Gastrocnemius medialis (tissue), 4 donors: ENCODE results near the gene ELAVL4. TPM values are rescaled to one million over a fixed set of nuclear protein-coding genes. Genes with fewer than 3 reads are reported as not detected.

Experiments
- ATAC-seq, 2 donors: fragments of 150-250 bp; one replicate each; pipeline ENCODE4 v1.9.1; 2016
- DNase-seq, 2 donors: peaks; one replicate each; pipeline ENCODE4 v3.0.0-alpha.2; 2019
- H3K27ac ChIP-seq, 4 donors: fragments of 200-600 bp; sonication (generic); 1 replicate in 1 of 4; 2 replicates in 3 of 4; pipeline ENCODE4 v1.5.1; 2016 to 2018; ENCODE audit warnings: mild to moderate bottlenecking in 2 of 4, moderate library complexity in 1 of 4
- H3K27me3 ChIP-seq, 3 donors: fragments of 200-600 bp; sonication (generic) in 2 of 3; 1 replicate in 1 of 3; 2 replicates in 2 of 3; pipeline versions ENCODE4 v1.5.1 to v1.6.0; 2016 to 2019; ENCODE audit warnings: mild to moderate bottlenecking in 1 of 3, moderate library complexity in 1 of 3
- H3K36me3 ChIP-seq, 2 donors: fragments of 200-600 bp; sonication (generic) in 1 of 2; one replicate each; pipeline ENCODE4 v1.5.1; 2017 to 2018
- H3K4me1 ChIP-seq, 2 donors: fragments of 200-600 bp; sonication (generic) in 1 of 2; one replicate each; pipeline ENCODE4 v1.5.1; 2016 to 2017; ENCODE audit warnings: mild to moderate bottlenecking in 2 of 2
- H3K4me3 ChIP-seq, 4 donors: fragments of 200-600 bp; sonication (generic) in 3 of 4; 1 replicate in 1 of 4; 2 replicates in 3 of 4; pipeline ENCODE4 v1.5.1; 2016 to 2019; ENCODE audit warnings: mild to moderate bottlenecking in 2 of 4
- H3K9me3 ChIP-seq, 3 donors: fragments of 200-600 bp; sonication (generic) in 2 of 3; 1 replicate in 1 of 3; 2 replicates in 2 of 3; pipeline ENCODE4 v1.5.1; 2016 to 2019
- CTCF ChIP-seq, 5 experiments: fragments of 450-650 bp in 3 of 5; fragments of 200-600 bp in 2 of 5; sonication (generic) in 2 of 5; IDR thresholded peaks in 4 of 5; conservative IDR thresholded peaks in 1 of 5; 1 replicate in 4 of 5; 2 replicates in 1 of 5; pipeline ENCODE4 v1.5.1; 2016 to 2019; ENCODE audit warnings: antibody characterized with exemption in 5 of 5, mild to moderate bottlenecking in 3 of 5, moderate library complexity in 3 of 5
- POLR2A ChIP-seq, 2 donors: fragments of 450-650 bp; IDR thresholded peaks; one replicate each; pipeline ENCODE4 v1.6.1; 2017; ENCODE audit warnings: antibody characterized with exemption in 2 of 2, mild to moderate bottlenecking in 2 of 2, moderate library complexity in 2 of 2
- in situ Hi-C, 4 donors: fragments of 200-750 bp; cut with MboI; loops; one replicate each; pipeline versions ENCODE4 v1.15.0 to v1.8.0; 2017; ENCODE audit warnings: low sequenced_read_pairs in 4 of 4
- intact Hi-C: fragments of 100-400 bp; cut with DNase I; formaldehyde crosslinking; loops from one replicate; pipeline ENCODE4 v1.15.1; 2023; ENCODE audit warnings: low total_unique reads
- total RNA-seq, 4 donors: library from RNA; depleted of rRNA; stranded (reverse); fragments of >200 nt; gene quantifications; one replicate each; pipeline versions ENCODE4 v1.1.0 to v1.2.3, GENCODE V29; 2016

The ELAVL4 gene
- total RNA-seq, 4 donors from 2014 or later, result not detected

DNA sequence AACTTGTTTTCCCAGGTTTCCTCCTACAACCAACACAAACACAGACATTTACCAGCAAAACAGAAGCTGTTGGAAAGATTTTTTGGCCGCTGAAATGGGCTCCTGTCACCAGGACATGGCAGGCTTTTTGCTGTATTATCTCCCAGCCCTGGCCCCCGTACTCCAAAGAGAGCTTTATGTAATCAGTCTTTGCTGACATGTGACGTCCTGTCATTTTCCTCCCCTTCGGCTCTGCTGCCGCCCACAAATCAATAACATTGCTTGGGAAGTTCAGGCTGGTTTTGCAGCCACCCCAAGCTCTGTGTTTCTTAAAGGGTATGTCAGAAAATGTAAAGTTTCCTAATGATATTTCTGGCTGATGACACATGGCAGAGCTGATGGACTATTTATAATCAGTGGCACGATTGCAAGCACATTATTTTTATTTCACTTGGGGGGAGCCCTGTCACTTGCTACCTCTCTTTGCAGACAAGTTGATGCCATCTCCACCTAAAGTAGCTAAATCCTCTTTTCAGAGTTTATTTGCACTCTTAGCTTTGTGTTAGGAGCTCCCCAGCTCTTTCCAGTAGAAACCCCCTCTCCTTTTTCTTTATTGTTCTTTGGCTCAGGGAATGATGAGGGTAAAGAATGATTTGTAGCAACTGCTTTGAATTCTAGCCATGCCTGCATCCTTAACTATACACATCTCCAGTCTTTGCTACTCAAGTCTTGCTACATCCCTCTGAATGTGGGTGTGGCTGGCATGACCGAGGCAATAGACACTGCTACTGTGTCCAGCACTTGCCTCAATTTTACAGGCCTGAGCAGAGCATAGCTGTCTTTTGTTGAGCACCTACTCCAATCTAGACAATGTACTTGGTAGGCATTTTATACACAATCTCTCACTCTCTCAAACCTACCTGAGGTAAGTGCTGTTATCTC lies 67.3 kb downstream of the ELAVL4 start:
- no peaks in the 10 kb centered on the region for H3K27me3 ChIP-seq
- no peak overlapping the region for H3K4me3 ChIP-seq
- H3K36me3 ChIP-seq, result no peaks in the 10 kb centered on the region
- intact Hi-C loops, result no loop called here
- H3K4me1 ChIP-seq, result peaks cover 0 to 12% of the 10 kb centered on the region in 2 donors
- DNase-seq (no peak), ATAC-seq (no peak)
- H3K9me3 ChIP-seq, result no peaks in the 10 kb centered on the region
- in situ Hi-C loops, result no loop called here
- H3K27ac ChIP-seq, result no peak overlapping the region
- no peak for TF ChIP-seq POLR2A (IDR thresholded peaks at IDR 0.05)
- TF ChIP-seq CTCF (IDR thresholded peaks at IDR 0.05 in 4 of 5, conservative IDR thresholded peaks at IDR 0.05 in 1 of 5), result no peak

DNA sequence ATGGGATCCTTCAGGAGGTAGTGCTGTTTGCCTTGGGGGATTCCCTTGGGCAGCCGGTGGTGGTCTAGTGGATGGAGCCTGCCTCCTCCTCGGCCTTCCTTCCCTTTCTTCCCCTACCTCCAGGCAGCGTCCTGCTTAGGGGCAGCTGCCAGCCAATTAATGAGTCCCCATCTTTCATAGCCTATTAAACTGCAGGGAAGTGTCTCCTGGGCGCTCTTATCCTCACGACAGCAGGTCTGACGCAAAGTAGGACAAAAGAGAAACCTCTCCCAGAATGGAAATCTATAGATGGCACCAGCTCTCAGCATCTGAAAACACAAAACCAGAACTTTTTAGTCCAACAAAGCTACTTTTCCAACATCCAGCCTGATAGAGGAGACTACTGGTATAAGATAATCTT lies 69.3 kb downstream of the ELAVL4 start:
- DNase-seq (no peak), ATAC-seq (no peak)
- H3K36me3 ChIP-seq, result no peaks in the 10 kb centered on the region
- in situ Hi-C loops (no loop called here), intact Hi-C loops (no loop called here)
- peaks cover 0 to 12% of the 10 kb centered on the region in 2 donors for H3K4me1 ChIP-seq
- no peak for TF ChIP-seq CTCF (IDR thresholded peaks at IDR 0.05 in 4 of 5, conservative IDR thresholded peaks at IDR 0.05 in 1 of 5)
- TF ChIP-seq POLR2A (IDR thresholded peaks at IDR 0.05), result no peak
- H3K4me3 ChIP-seq, result no peak overlapping the region
- H3K27me3 ChIP-seq, result no peaks in the 10 kb centered on the region
- H3K27ac ChIP-seq, result no peak overlapping the region
- no peaks in the 10 kb centered on the region for H3K9me3 ChIP-seq

DNA sequence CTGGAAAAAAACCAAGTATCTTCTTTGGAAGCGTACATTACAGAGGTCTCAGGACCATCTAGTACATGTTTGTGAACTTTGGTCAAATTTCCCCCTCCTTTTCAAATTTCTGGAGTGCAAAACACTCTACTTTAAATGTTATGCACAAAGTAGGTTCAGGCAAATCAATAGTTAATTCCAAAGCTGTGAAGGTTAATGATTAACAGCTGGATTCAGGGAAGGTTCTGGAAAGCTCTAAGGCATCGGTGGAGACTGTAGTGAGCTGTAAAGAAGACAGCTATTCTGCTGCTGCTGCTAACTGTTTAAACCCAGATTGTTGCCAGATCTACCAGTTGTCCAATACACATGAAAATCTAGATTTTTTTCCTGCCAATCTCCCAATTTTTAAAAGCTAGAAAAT lies 70.9 kb downstream of the ELAVL4 start:
- no peak for TF ChIP-seq CTCF (IDR thresholded peaks at IDR 0.05 in 4 of 5, conservative IDR thresholded peaks at IDR 0.05 in 1 of 5)
- no peak for TF ChIP-seq POLR2A (IDR thresholded peaks at IDR 0.05)
- in situ Hi-C loops, result loop anchor here in 1 of 4 donors (10.0 kb wide), 1 partner anchor 55 kb away; no protein-coding TSS in a partner anchor
- intact Hi-C loops, result no loop called here
- no peak for DNase-seq
- H3K4me1 ChIP-seq, result peaks cover 0 to 16% of the 10 kb centered on the region in 2 donors
- H3K27ac ChIP-seq, result no peak overlapping the region
- H3K36me3 ChIP-seq, result no peaks in the 10 kb centered on the region
- H3K27me3 ChIP-seq, result no peaks in the 10 kb centered on the region
- H3K4me3 ChIP-seq, result no peak overlapping the region
- H3K9me3 ChIP-seq, result no peaks in the 10 kb centered on the region
- no peak for ATAC-seq

GRCh38 chr1:50180367-50180766 lies 71.6 kb downstream of the ELAVL4 start:
- intact Hi-C loops (no loop called here), in situ Hi-C loops (loop anchor here in 1 of 4 donors (10.0 kb wide), 1 partner anchor 56 kb away; no protein-coding TSS in a partner anchor)
- Histone ChIP-seq H3K4me3 (no peak overlapping the region), H3K27me3 (no peaks in the 10 kb centered on the region), H3K36me3 (no peaks in the 10 kb centered on the region), H3K9me3 (no peaks in the 10 kb centered on the region), H3K27ac (no peak overlapping the region), H3K4me1 (peaks cover 0 to 16% of the 10 kb centered on the region in 2 donors)
- TF ChIP-seq POLR2A (IDR thresholded peaks at IDR 0.05) (no peak), CTCF (IDR thresholded peaks at IDR 0.05 in 4 of 5, conservative IDR thresholded peaks at IDR 0.05 in 1 of 5) (no peak)
- ATAC-seq (no peak), DNase-seq (no peak)
